Activated gamma-delta T cell treated with Interleukin-2 at 50 U/mL for 16 hours (primary cell): ENCODE data around the gene SEZ6L.

ENCODE experiments used
- DNase-seq: peaks from one replicate; pipeline ENCODE4 v3.0.0-alpha.2; 2020

SEZ6L gene

DNA sequence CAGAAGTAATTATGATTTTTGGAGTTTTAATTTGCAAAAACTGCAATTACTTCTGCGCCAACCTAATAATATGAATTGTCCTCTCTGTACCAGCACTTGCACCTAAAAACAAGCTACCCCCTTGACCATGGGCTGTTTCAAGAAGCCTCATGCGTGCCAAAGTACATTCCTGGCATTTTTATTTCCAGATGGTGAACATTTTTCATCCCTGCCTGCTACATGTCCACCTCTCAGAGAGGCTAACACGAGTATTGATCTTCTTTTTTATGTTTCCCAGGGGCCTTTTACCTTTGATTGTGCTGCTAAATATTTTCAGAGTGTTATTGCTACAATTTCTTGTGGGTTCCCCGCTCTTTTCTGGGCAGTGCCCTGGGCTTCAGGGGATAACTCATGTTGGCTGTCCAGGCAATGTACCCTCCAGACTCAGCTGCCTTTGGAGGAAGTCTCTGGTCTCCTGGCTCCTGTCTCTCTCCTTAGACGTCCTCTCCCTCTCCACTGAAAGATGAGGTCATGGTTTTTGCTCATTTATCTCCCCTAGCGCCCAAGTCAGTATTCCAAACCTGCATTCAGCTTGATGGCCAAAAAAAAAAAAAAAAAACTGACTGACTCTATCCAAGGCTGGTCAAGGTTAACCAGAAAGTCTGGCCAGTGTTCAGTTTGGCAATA is 173.6 kb downstream of the SEZ6L start:
- DNase-seq: no peak

DNA sequence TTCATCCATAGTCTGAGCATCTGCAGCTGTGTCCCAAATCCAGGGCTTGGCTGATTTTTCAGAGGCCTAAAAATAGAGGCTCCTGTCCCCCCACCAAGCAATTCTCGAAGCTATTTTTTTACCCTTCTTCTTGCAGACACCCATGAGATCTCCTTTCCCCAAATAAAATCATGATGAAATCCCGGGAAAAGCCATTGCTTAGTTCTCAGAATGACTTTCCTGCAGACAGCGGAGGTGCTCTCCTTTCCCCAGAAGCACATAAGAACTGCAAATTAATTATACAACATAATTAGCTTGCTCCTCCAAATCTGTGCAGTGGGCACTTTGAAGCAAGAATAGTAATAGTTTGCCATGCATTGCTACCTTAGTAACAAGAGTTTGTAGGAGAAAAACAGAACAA is 176.2 kb downstream of the SEZ6L start:
- no peak for DNase-seq

DNA sequence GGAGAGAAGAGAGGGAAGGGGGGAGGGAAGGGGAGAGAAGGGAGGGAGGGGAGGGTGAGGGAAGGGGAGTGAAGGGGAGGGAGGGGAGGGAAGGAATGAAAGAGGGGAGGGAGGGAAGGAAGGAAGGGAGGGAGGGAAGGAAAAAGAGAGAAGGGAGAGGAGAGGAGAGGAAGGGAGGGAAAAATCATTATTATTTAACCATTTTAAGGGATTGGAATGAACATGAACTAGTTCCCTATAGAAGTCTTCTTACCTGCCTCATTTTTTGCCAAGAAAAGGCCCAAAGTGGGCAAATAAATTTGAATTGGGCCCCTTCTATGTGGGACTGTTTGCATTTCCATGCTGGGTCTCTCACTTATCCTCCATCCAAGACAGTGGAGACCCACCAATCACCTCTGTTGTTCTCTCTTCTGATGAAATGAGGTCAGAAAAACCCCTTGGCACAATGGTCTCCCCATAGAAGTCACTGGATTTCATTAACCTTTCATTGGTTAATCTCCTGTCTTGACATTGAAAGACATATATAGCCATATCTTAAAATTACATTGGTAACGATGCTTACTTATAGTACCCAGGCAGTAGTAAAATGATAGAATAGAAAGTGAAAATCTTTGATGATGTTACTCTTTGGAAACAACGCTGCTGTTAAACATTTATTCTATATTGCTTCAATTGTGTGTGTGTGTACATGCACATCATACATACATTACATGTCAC is 179.7 kb downstream of the SEZ6L start:
- no peak for DNase-seq

DNA sequence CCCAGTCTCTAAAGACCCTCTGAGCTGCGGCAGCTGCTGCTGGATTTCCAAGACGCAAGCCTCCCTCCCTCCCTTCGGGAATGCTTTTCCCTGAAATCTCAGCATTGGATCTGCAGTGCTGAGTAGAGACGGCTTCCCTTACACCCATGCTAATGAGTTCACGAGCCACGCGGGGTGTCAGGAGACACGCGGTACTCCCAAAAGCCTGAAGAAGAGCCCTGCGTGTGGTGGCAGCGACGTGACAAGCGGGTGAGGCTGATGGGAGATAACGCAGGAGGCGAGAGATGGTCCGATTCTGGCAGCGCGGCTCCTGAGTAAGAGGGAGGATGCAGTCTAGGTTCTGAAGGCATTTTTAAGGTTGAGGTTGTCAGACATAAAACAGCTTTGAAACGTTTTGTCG is 185.4 kb downstream of the SEZ6L start:
- DNase-seq: no peak

DNA sequence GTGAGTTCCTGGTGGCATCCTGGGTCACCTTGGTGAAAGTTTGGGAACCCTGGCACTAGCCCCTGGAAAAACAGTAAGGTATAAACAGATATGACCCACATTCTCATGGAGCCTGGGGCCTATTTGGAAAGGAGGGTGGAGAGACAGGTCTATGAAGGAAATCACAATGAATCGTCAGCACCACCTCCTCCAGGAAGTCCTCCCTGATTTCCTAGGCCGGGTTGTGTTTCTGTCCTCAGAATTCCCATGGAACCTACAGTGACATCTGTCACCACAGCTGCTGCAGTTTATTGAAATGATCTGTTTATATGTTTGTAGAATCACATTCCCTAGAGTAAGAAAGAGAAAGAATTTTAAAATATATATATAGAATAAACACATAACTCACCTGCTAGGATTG is 188.0 kb downstream of the SEZ6L start:
- no peak for DNase-seq

DNA sequence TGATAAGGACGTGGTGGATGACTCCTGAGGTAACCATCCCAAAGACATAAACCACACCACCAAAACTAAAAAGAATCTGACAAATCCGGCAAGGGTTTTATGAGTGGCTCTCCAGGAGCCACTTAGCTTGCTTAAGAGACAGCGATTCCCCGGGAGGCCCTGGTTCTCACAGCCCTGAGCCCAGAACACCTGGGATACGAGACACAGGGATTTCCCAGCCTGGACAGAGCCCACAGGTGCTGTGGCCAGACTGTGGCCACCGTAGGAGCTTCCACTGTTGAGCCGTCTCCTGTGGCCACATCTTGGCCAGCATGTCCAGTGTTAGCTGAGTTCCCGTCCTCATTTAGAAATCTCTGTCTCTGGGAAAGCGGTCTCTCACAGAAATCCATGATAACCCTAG is 188.6 kb downstream of the SEZ6L start:
- DNase-seq: no peak

DNA sequence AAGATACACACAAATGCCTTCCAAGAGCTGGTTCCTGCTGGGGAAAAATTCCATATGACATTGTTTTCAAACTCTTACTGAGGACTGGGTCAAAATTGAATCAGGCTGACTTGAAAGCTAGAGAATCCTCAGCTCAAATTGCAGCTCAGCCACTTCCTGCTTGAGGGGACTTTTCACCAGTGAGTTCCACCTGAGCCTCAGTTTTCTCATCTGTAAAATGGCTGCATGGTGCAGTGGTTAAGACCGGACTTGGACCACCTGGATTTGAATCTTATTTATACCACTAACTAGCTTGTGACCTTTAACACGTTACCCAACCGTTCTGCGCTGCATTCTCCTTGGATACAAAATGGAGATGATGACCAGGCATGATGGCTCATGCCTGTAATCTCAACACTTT is 189.9 kb downstream of the SEZ6L start:
- no peak for DNase-seq

DNA sequence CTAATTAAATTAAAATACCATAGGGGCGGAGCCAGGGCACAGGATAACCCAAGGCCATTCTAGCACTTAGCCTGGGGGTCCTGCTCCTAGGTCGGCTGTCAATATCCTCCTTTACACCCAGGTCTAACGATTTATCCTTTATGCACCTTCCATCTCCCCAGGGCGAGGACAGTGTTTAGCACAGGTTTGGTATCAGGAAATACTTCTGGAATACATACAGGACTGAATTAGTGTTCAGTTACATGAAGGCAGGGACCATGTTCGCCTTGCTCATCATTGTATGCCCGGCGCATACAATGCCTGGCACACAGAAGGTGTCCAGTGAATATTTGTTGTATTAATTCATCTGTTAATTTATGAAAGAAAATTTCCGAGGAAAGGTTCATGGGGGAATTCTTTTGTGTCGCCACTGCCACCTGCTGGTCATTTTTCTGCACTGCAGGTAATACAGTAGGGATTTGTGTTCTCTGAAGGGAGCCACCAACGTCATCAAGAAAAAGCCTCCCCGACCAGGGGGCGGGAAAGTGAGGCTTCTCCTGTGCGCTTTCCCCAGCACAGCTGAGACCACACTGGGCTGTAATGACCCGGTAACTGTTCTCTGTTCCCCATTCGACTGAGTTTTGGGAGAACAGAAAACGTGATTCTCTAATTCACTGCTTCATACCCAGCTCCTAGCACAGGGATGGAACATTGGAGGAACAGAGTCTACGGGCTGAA is 191.1 kb downstream of the SEZ6L start:
- peak; percentile 61 for DNase-seq

DNA sequence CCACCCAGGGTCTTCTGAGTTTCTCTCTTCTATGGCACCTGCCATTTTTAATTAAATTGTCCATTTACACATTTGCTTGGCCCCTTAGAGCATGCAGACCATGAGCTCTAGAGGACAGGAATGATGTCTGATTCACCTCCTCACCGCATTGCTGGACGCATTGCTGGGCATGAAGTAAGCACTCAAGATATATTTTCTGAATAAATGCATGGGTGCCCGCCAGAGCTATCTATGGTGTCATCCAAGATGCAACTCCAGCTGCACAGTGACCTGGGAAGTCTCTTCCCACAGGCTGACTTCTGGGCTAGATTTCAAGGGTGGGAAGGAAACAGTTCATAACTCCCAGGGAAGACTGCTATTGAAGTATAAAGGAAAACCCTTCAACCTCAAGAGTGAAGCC is 193.2 kb downstream of the SEZ6L start:
- no peak for DNase-seq

DNA sequence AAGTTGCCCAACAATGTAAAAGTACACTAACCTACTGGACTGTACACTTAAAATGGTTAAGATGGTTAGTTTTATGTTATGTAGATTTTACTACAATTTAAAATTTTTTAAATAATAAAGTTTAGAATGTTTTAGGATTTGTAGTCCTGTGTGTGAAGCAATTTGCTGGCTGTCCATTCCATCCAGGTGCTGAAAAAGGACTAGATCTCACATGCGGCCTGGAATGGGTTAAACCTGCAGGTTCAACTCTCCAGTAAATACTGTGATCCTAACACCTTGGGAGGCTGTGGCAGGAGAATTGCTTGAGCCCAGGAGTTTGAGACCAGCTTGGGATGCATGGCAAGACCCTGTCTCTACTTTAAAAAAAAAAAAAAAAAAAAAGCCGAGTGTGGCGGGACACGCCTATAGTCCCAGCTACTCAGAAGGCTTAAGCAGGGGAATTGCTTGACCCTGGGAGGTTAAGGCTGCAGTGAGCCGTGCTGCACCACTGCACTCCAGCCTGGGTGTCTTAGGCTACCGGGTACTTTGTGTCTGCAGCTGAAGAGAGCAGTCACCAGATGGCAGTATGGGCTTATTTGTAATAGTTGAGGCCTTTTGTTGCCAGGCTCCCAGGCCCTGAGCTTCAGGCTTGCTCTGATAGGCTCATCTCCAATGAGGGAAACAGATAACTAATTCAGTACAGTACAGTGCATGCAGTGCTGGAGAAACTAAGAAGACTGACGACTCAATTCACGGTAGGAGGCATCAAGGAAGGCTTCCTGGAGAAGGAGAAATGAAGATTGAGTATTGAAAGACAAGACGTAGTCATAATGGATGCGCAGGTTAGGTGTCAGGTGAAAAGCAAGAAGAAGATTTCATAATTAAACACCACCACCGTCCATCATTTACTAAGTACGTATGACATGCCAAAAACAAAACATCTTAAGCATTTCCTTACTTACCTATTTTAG is 195.1 kb downstream of the SEZ6L start:
- peak; percentile 37 for DNase-seq

DNA sequence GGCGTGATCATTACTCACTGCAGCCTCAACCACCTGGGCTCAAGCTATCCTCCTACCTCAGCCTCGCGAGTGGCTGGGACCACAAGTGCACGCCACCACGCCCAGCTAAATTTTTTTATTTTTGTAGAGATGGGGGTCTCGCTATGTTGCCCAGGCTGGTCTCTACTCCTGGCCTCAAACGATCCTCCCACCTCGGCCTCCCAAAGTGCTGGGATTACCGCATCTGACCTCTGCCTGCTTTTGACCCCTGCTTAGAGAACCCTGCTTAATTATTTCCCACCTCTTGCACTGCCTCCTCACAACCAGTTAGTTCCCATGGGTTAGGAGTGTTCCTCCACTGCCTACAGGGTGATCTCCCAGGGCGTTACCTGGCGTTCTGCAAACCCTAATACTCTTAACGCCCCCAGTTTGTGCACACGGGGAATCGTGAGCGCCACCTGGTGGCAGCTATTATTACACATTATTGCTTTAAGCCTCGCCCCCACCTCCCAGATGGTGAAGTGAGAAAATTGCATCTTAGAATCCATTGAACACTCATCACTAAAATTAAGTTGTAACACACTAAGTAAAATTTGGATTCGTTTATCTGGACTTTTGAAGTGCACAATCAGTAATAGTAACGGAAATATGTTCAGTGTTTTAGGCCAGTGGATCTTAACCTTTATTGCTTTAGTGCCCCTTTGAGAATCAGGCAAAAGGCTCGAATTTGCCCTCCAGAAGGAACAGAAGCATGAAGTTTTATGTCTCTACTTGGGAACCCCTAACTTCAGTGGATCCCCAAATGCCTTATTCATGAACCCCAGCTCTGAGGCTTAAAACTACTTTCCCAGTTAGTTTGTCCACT is 198.4 kb downstream of the SEZ6L start:
- peak; percentile 55 for DNase-seq

DNA sequence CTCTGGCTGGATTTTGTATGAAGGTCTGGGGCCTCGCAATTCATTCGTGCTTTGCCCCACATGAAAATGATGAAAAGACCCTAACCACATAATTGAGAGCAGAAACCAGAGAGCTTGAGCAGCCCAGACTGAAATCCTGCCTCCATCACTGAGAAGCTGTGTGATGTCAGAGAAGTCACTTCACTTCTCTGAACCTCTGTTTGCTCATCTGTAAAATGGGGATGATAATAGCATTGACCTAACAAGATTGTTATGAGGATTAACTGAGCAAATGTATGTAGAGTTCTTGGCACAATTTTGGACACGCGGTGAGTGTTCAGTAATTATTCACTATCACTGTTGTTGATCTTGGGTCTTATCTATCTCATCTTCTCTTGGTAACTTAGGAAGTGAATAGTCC is 203.6 kb downstream of the SEZ6L start:
- DNase-seq: no peak

DNA sequence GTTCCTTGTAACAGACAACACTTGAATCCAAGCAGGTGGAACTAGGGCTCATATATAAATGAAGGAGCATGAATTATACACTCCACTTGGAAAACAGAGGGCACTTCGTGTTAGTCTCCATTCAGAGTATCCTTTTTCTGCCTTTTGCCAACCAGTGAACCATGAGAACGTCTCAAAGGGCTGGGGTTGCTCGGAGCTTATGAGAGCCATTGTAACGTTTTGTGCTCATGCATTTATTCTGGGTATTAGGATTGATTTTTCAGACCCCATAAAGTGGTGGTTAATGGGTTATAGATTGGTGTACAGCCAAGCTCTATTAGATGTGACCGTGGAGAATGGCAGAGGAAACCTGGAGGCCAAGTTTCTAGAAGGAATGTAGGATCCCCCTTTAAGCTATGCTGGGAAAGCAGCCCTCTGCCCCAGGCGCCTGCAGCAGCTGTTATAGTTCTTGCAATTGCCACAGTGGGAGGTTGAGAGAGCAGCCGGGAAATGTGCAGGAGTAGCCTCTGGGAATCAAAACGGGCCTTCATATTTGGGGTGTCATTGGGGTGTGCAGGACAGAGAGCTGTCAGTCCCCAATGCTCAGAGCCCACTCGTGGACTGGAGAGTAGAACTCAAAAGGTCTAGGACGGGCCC is 205.2 kb downstream of the SEZ6L start:
- DNase-seq: no peak

DNA sequence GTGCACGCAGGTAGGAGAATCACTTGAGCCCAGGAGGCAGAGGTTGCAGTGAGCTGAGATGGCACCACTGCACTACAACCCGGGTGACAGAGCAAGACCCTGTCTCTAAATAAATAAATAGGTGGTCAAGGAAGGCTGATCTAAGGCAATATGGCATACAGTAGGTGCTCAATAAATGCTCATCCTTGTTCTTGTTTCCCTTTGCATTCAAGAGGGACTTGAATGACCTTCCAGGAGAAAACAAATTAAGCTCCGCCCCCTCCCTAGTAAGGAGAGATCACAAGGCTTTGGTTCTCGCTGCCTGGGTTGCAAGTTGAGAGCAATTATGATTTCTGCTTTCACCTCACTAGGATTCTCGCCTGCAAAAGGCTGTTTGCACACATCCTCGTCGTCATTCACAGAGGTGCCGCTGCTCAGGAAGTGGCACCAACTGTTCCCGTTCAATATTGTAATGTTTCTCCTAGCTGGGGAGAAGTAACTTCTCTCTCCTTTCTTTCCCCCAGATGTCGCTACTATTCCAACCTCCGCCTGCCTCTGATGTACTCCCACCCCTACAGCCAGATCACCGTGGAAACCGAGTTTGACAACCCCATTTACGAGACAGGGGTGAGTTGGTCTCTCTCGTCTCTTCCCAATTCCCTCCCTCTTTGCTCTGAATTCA is 208.0 kb downstream of the SEZ6L start:
- DNase-seq: no peak

DNA sequence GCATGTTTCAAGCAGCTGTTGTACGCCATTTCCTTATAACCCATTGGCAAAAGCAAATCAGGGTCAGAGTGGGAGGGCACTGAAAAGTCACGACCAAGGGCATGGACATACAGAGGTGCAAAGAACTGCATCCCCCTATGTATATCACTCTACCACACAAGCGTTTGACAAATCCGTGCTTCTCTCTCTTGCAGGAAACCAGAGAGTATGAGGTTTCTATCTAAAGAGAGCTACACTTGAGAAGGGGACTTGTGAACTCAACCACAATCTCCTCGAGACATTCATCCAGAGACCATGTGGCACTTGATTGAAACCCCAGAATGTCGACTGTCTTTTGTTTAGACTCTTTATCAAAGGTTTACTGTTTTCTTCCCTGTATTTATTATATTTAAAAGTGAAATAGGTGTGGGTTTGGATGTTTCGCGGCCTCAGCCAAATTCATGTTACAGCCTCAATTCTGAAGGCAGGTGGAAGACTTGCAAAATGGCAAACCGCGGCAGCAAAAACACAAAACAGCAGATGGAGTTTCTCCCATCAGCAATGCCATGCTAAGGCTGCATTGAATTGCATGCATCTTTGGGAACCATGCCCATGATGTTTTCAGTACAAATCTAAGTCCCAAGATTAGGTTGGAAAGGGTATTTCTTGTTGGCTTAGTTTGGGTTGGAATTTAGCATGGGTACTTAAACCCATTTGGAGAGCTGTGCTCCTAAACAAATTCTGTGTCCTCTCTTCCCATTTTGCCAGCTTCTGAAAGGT is 211.0 kb downstream of the SEZ6L start:
- DNase-seq: no peak

DNA sequence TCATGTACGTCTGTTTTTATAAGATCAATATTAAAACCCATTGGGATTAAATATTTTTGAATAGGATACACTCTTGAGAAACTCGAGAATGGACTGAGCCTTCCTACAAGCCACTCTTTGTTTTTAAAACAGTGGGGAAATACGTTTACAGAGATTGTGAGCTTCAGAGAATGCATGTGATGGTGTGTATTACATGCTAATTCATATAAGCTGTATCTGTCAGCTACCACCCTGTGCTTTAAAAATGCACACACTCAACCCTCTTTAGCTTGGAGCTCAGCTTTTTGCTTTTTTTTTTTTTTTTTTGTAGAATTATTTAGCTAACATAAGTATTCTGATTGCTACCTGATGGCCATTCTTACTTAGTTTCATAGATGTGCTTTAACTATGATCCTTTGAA is 213.5 kb downstream of the SEZ6L start:
- DNase-seq: no peak

DNA sequence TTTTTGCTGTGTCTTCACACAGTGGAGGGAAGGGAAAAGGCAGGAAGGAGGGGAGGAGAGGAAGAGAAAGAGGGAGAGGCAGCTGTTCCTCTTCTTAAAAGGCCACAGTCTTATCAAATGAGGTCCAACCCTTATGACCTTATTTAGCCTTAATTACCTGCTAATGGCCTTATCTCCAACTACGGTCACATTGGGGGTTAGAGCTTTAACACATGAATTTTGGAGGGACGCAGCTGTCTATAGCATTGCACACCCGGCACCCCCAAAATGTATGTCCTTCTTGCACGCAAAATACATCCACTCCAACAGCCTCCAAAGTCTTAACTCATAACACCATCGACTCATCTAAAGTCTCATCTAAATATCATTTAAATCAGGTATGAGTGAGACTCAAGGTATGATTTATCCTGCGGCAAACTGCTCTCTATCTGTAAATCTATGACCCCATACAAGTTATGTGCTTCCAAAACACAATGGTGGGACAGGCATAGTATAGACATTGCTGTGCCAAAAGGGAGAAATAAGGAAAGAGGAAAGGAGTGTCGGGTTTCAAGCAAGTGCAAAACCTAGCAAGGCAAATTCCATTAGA is 214.8 kb downstream of the SEZ6L start:
- no peak for DNase-seq

DNA sequence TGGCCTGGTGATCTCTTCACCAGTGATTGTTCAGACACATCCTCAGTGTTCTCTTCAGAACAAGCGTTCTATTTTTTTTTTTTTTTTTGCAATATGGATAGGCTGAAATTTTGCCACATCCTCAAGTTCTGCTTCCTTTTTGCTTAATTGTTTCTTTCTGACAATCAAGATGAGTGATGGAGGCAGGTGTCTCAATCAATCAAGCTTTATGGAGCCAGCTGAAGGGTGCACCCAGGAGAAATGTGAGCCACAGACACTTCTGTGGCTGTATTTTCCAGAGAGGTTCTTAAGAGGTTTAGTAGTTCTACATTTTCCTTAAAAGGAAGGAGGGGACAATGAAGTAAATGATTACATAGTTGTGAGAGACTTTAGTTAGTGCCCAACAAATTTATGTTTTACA is 215.9 kb downstream of the SEZ6L start:
- no peak for DNase-seq

DNA sequence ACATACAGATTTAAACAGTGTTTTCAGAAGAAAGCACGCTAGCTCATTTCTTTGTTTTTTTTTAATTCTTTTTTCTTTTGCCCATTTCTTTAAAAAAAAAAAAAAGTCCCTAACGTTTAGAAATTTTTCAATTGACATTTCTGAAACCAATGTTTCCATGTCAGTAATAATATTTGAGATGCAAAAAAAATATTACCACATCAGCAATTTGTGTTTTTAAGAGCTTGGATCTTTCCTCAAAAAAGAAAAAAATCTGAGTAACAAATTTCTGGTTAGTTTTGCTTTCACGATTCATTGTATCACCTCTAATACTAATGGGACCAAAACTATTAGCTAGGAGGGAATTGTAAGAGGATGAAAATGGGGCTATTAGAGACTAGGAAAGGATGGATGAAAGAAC is 219.9 kb downstream of the SEZ6L start:
- no peak for DNase-seq

DNA sequence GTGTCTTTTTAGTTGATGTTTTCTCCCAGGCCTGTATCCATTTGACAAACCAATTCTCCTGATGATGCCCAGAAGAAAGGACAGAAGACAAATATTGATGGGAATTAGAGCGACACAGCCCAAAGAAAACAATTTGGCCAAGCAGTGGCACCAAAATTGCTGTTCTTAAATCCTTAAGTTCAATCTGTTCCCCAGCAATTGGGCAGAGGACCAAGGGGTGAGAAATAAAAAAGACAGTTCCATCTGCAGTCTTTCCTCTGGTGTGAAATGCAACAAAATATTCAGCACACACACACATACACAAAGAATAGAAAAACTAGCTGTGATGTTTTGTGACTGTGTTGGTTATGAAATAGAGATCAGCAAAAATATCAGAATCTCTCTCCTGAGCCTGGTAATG is 221.8 kb downstream of the SEZ6L start:
- no peak for DNase-seq
